Measurements from ENCODE around the gene TSHZ3. TPM values are rescaled to one million over a fixed set of nuclear protein-coding genes. Genes with fewer than 3 reads are reported as not detected.

TSHZ3 gene
- total and polyA plus RNA-seq, 2 donors from 2014 or later, result 1.7 to 8.4 TPM

DNA sequence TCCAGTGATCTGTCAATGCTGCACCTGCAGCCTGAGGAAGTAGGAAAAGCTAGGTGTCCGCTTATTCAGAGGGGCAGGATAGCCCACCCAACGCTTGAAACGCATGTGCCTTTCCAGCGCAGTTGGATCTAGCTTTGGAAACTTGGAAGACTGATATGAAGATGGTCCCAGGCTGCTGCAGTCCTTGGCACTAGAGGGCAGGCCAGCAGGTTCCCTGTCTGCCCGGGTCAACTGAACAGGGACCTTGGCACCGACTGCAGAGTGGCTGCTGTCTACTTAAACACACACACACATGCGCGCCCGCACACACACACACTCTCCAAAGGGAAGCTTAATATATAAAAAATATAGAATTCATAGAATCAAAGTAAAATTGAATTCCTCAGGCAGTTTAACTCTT lies 100.0 kb downstream of the TSHZ3 start:
- H3K4me1 ChIP-seq (ENCODE audit: control insufficient read depth in 2 of 3, insufficient read depth in 2 of 3, low read depth in 1 of 3, low read length in 3 of 3), result no peaks in the 10 kb centered on the region
- no peaks in the 10 kb centered on the region for H3K36me3 ChIP-seq (ENCODE audit: control insufficient read depth in 2 of 3, insufficient read depth in 3 of 3, low read length in 3 of 3)
- no peak overlapping the region for H3K4me3 ChIP-seq (ENCODE audit: low read length in 3 of 3)
- H3K9me3 ChIP-seq (ENCODE audit: control insufficient read depth in 2 of 3, insufficient read depth in 1 of 3, low read length in 3 of 3), result no peaks in the 10 kb centered on the region
- no peaks in the 10 kb centered on the region for H3K27me3 ChIP-seq (ENCODE audit: control insufficient read depth, insufficient read depth, low read length)
- no peak overlapping the region for H3K27ac ChIP-seq (ENCODE audit: low read depth in 2 of 2, low read length in 2 of 2)
- peak in 1 of 5 donors; percentile 43 for DNase-seq
- TF ChIP-seq, protein P1, sequence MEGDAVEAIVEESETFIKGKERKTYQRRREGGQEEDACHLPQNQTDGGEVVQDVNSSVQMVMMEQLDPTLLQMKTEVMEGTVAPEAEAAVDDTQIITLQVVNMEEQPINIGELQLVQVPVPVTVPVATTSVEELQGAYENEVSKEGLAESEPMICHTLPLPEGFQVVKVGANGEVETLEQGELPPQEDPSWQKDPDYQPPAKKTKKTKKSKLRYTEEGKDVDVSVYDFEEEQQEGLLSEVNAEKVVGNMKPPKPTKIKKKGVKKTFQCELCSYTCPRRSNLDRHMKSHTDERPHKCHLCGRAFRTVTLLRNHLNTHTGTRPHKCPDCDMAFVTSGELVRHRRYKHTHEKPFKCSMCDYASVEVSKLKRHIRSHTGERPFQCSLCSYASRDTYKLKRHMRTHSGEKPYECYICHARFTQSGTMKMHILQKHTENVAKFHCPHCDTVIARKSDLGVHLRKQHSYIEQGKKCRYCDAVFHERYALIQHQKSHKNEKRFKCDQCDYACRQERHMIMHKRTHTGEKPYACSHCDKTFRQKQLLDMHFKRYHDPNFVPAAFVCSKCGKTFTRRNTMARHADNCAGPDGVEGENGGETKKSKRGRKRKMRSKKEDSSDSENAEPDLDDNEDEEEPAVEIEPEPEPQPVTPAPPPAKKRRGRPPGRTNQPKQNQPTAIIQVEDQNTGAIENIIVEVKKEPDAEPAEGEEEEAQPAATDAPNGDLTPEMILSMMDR (IDR thresholded peaks at IDR 0.05; ENCODE audit: borderline replicate concordance, extremely low read depth, insufficient read depth), result no peak
- intact Hi-C loops (cut with DNase I), result no loop called here
- no peak overlapping the region for H3K9ac ChIP-seq (ENCODE audit: low read length in 3 of 3)
- no peak for FAIRE-seq

DNA sequence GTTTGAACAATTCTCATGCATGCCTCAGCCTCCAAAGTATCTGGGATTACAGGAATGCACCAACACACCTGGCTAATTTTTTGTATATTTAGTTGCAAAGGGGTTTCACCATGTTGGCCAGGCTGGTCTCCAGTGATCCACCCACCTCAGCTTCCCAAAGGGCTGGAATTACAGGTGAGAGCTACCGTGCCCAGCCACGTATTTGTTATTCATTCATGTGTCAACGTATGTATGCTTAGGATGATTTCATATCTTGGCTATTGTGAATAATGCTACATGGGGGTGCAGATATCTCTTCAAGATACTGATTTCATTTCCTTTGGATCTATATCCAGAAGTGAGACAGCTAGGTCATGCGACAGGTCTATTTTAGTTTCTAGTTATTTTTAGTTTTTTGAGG lies 113.4 kb downstream of the TSHZ3 start:
- TF ChIP-seq, protein P1 (IDR thresholded peaks at IDR 0.05; ENCODE audit: borderline replicate concordance, extremely low read depth, insufficient read depth), result no peak
- DNase-seq (no peak), FAIRE-seq (no peak)
- intact Hi-C loops (cut with DNase I), result no loop called here
- Histone ChIP-seq H3K27ac (ENCODE audit: low read depth in 2 of 2, low read length in 2 of 2) (no peak overlapping the region), H3K36me3 (ENCODE audit: control insufficient read depth in 2 of 3, insufficient read depth in 3 of 3, low read length in 3 of 3) (no peaks in the 10 kb centered on the region), H3K9ac (ENCODE audit: low read length in 3 of 3) (no peak overlapping the region), H3K9me3 (ENCODE audit: control insufficient read depth in 2 of 3, insufficient read depth in 1 of 3, low read length in 3 of 3) (no peaks in the 10 kb centered on the region), H3K27me3 (ENCODE audit: control insufficient read depth, insufficient read depth, low read length) (no peaks in the 10 kb centered on the region), H3K4me3 (ENCODE audit: low read length in 3 of 3) (no peak overlapping the region), H3K4me1 (ENCODE audit: control insufficient read depth in 2 of 3, insufficient read depth in 2 of 3, low read depth in 1 of 3, low read length in 3 of 3) (no peaks in the 10 kb centered on the region)

DNA sequence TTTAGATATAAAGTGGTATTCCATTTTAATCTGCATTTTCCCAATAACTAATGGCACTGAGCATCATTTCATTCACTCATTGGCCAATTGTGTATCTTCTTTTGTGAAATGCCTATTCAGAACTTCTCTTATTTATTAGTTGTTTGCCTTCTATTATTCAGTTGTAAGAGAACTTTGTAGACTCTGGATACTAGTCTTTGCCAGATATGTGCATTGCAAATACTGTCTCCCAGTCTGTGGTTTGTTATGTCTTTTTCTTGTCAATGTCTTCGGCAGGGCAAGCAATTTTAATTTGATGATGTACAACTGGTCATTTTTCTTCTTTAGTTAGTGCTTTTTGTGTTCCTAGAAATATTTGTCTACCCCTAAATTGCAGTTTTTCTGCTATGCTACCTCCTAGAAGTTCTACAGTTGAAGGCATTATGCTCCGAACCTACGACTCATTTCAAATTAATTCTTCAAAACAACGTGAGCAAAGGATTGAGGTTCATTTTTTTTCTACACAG lies 115.9 kb downstream of the TSHZ3 start:
- DNase-seq (no peak), FAIRE-seq (no peak)
- Histone ChIP-seq H3K27me3 (ENCODE audit: control insufficient read depth, insufficient read depth, low read length) (no peaks in the 10 kb centered on the region), H3K9me3 (ENCODE audit: control insufficient read depth in 2 of 3, insufficient read depth in 1 of 3, low read length in 3 of 3) (no peaks in the 10 kb centered on the region), H3K9ac (ENCODE audit: low read length in 3 of 3) (no peak overlapping the region), H3K4me1 (ENCODE audit: control insufficient read depth in 2 of 3, insufficient read depth in 2 of 3, low read depth in 1 of 3, low read length in 3 of 3) (no peaks in the 10 kb centered on the region), H3K36me3 (ENCODE audit: control insufficient read depth in 2 of 3, insufficient read depth in 3 of 3, low read length in 3 of 3) (no peaks in the 10 kb centered on the region), H3K4me3 (ENCODE audit: low read length in 3 of 3) (no peak overlapping the region), H3K27ac (ENCODE audit: low read depth in 2 of 2, low read length in 2 of 2) (no peak overlapping the region)
- TF ChIP-seq, protein P1 (IDR thresholded peaks at IDR 0.05; ENCODE audit: borderline replicate concordance, extremely low read depth, insufficient read depth), result no peak
- intact Hi-C loops (cut with DNase I), result no loop called here

DNA sequence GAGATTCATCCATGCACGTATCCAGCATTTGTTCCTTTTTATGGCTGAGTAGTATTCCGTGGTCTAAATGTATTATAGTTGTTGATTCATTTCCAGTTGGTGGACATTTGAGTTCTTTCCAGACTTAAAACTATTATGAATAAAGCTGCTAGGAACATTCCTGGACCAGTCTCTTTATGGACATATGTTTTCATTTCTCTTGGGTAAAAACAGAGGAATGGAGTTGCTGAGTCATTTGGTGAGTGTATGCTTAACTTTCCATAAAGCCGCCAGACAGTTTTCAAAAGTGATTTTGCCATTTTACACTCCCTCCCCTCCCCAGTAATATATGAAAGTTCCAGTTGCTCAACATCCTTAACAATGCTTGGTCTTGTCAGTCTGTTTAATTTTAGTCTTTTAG lies 116.4 kb downstream of the TSHZ3 start:
- H3K36me3 ChIP-seq (ENCODE audit: control insufficient read depth in 2 of 3, insufficient read depth in 3 of 3, low read length in 3 of 3), result no peaks in the 10 kb centered on the region
- H3K4me3 ChIP-seq (ENCODE audit: low read length in 3 of 3), result no peak overlapping the region
- no peaks in the 10 kb centered on the region for H3K27me3 ChIP-seq (ENCODE audit: control insufficient read depth, insufficient read depth, low read length)
- FAIRE-seq (no peak), DNase-seq (no peak)
- H3K9me3 ChIP-seq (ENCODE audit: control insufficient read depth in 2 of 3, insufficient read depth in 1 of 3, low read length in 3 of 3), result no peaks in the 10 kb centered on the region
- TF ChIP-seq, protein P1 (IDR thresholded peaks at IDR 0.05; ENCODE audit: borderline replicate concordance, extremely low read depth, insufficient read depth), result no peak
- intact Hi-C loops (cut with DNase I), result no loop called here
- H3K27ac ChIP-seq (ENCODE audit: low read depth in 2 of 2, low read length in 2 of 2), result no peak overlapping the region
- H3K4me1 ChIP-seq (ENCODE audit: control insufficient read depth in 2 of 3, insufficient read depth in 2 of 3, low read depth in 1 of 3, low read length in 3 of 3), result no peaks in the 10 kb centered on the region
- H3K9ac ChIP-seq (ENCODE audit: low read length in 3 of 3), result no peak overlapping the region

Measured in kidney (tissue), 14 donors.